ENCODE results near the gene SLC12A2. TPM values are rescaled to one million over a fixed set of nuclear protein-coding genes. Genes with fewer than 3 reads are reported as not detected.

SLC12A2 gene
- total RNA-seq, 3 donors from 2014 or later, result 67.6 to 207 (median 151) TPM

- no peaks in the 10 kb centered on the region for H3K36me3 ChIP-seq (ENCODE audit: low read depth)
- no peak for TF ChIP-seq CTCF (IDR thresholded peaks at IDR 0.05)
- DNase-seq (no peak), ATAC-seq (no peak)
- no peaks in the 10 kb centered on the region for H3K4me1 ChIP-seq (ENCODE audit: low read depth)
- H3K4me3 ChIP-seq, result no peak overlapping the region
- intact Hi-C loops (cut with DNase I, micrococcal nuclease), result no loop called here
- no peaks in the 10 kb centered on the region for H3K9me3 ChIP-seq
Observed at GRCh38 chr5:128158342-128158741, 74.8 kb downstream of the SLC12A2 start.

DNA sequence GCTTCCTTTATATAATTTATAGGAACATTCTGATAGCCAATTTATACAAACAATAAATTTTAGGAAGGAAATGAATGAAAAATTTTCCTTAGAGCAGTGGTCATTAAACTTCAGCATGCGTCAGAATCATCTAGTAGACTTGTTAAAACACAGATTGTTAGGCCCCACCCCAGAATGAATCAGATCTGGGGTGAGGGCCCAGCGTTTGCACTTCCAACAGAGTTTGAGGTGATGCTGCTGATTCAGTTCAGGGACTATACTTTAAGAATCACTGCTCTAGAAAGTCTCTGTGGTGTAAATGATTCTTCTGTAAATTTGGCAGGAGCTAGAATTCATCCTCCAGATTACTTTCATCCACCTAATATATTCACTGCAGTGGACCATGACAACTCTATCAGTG lies 80.4 kb downstream of the SLC12A2 start:
- ATAC-seq (peak; percentile 77), DNase-seq (no peak)
- intact Hi-C loops (cut with DNase I, micrococcal nuclease), result no loop called here
- Histone ChIP-seq H3K4me3 (no peak overlapping the region), H3K4me1 (ENCODE audit: low read depth) (no peaks in the 10 kb centered on the region), H3K9me3 (no peaks in the 10 kb centered on the region), H3K36me3 (ENCODE audit: low read depth) (no peaks in the 10 kb centered on the region)
- TF ChIP-seq CTCF (IDR thresholded peaks at IDR 0.05), result no peak

GRCh38 chr5:128169401-128170017 lies 85.9 kb downstream of the SLC12A2 start:
- ATAC-seq (no peak), DNase-seq (no peak)
- intact Hi-C loops (cut with DNase I, micrococcal nuclease), result no loop called here
- H3K9me3 ChIP-seq, result no peaks in the 10 kb centered on the region
- no peaks in the 10 kb centered on the region for H3K36me3 ChIP-seq (ENCODE audit: low read depth)
- H3K4me1 ChIP-seq (ENCODE audit: low read depth), result no peaks in the 10 kb centered on the region
- H3K4me3 ChIP-seq, result no peak overlapping the region
- TF ChIP-seq CTCF (IDR thresholded peaks at IDR 0.05), result no peak

DNA sequence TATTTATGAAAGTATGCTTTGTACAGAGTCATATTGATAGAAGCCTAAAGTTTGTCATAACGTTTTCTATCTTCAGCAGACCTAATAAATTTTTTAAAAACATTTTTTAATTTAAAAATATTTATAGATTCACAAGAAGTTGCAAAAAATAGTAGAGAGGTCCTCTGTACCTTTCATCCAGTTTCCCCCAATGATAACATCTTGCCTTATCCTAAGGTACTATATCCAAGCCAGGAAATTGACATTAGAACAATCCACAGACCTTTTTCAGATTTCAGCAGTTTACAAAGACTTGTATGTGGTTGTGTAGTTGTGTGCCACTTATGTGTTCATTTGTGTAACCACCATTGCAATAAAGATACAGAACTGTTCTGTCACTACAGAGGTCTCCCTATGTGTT lies 88.5 kb downstream of the SLC12A2 start:
- Histone ChIP-seq H3K4me1 (ENCODE audit: low read depth) (no peaks in the 10 kb centered on the region), H3K9me3 (no peaks in the 10 kb centered on the region), H3K36me3 (ENCODE audit: low read depth) (no peaks in the 10 kb centered on the region), H3K4me3 (no peak overlapping the region)
- ATAC-seq (no peak), DNase-seq (no peak)
- no peak for TF ChIP-seq CTCF (IDR thresholded peaks at IDR 0.05)
- intact Hi-C loops (cut with DNase I, micrococcal nuclease), result no loop called here

DNA sequence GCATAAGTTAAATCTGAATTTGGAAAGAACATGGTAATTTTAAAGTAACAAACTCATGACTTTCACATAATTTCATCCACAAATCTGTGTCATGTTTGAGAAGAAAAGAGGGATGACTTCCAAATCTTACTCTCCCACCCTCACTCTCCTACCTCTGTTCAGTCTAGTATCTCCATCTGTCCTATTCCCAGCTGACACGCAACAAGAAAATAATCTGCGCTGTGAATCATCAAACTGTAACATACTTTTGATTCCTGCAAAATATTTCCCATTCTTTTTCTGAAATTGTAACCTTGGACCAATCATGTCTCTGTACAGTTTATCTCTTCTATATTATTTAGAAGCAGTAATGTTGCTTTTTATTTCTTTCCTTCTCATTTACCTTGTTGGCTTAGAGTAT lies 91.4 kb downstream of the SLC12A2 start:
- intact Hi-C loops (cut with DNase I, micrococcal nuclease), result no loop called here
- ATAC-seq (no peak), DNase-seq (no peak)
- no peaks in the 10 kb centered on the region for H3K36me3 ChIP-seq (ENCODE audit: low read depth)
- no peak overlapping the region for H3K4me3 ChIP-seq
- TF ChIP-seq CTCF (IDR thresholded peaks at IDR 0.05), result no peak
- H3K9me3 ChIP-seq, result no peaks in the 10 kb centered on the region
- H3K4me1 ChIP-seq (ENCODE audit: low read depth), result no peaks in the 10 kb centered on the region

GRCh38 chr5:128192368-128192767 lies 108.8 kb downstream of the SLC12A2 start:
- no peak for DNase-seq
- ATAC-seq, result no peak
- Histone ChIP-seq H3K36me3 (ENCODE audit: low read depth) (no peaks in the 10 kb centered on the region), H3K4me1 (ENCODE audit: low read depth) (no peaks in the 10 kb centered on the region), H3K4me3 (no peak overlapping the region), H3K9me3 (no peaks in the 10 kb centered on the region)
- intact Hi-C loops (cut with DNase I, micrococcal nuclease), result no loop called here
- TF ChIP-seq CTCF (IDR thresholded peaks at IDR 0.05), result no peak
